ENCODE data around the gene FAM193B. TPM values are rescaled to one million over a fixed set of nuclear protein-coding genes. Genes with fewer than 3 reads are reported as not detected.

FAM193B gene
- total and polyA plus RNA-seq, 2 of the 13 experiments (the other 11 are each of a cell fraction or from before 2014, with no cell fraction given), result 21.2 to 40.9 TPM

DNA sequence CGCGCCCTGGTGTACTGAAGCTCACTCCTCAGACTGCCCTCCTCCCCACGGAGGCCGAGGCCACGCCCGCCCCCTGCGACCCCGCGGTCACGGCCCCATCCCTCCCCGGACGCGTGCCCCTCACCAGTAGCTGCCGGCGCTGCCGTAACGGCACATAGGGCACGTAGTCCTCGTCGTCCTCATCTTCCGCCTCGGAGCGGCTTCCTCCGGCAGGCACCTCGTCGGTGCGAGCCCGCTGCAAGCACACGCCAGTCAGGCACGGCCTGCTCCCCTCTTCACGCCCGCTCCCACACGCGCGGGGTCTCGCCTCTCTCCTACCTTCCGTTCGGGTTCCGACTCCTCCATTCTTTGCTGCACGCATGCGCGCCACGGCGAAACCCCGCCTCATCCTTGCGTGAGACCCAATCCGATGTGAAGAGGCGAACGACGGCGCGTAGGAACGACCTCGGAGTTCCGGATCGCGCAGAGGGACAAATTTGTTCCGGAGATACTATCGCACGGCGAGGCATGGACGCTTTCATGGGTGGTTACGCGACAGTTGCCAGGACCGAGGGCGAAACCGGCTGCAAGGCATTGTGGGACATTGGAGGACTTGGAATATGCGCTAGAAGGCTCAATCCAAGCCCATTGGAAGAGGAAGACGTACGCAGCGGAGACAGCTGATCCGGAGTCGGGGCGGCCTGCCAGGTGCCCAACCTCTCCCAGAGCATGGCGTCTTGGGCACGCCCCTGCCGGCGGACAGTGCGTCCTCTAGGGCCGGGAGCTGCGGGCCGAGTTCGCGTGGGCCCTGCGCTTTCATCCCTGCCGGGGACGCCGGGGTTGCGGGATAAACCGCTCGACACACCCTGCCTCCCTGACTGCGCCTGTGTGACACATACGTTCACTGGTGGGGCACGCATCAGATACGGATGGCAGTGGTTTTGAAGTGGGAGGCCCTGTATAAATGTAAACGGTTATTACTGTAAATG, 37.5 kb downstream of the FAM193B start, which contains the start of gene DDX41 (continued):
- TF ChIP-seq ZNF501 (CRISPR knock-in tag; IDR thresholded peaks at IDR 0.05), result peak; percentile 72
- TF ChIP-seq, protein P1, sequence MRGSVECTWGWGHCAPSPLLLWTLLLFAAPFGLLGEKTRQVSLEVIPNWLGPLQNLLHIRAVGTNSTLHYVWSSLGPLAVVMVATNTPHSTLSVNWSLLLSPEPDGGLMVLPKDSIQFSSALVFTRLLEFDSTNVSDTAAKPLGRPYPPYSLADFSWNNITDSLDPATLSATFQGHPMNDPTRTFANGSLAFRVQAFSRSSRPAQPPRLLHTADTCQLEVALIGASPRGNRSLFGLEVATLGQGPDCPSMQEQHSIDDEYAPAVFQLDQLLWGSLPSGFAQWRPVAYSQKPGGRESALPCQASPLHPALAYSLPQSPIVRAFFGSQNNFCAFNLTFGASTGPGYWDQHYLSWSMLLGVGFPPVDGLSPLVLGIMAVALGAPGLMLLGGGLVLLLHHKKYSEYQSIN (CRISPR knock-in tag; IDR thresholded peaks at IDR 0.05; ENCODE audit: borderline replicate concordance), result no peak
- no peak for TF ChIP-seq TCF7L2 (IDR thresholded peaks at IDR 0.05; ENCODE audit: low read depth, low read length)
- TF ChIP-seq ZNF101 (CRISPR knock-in tag; IDR thresholded peaks at IDR 0.05; ENCODE audit: borderline replicate concordance, low read depth), result 0 out of 2 replicates have a peak, but pooled peaks have one; percentile 22
- TF ChIP-seq, protein P2, sequence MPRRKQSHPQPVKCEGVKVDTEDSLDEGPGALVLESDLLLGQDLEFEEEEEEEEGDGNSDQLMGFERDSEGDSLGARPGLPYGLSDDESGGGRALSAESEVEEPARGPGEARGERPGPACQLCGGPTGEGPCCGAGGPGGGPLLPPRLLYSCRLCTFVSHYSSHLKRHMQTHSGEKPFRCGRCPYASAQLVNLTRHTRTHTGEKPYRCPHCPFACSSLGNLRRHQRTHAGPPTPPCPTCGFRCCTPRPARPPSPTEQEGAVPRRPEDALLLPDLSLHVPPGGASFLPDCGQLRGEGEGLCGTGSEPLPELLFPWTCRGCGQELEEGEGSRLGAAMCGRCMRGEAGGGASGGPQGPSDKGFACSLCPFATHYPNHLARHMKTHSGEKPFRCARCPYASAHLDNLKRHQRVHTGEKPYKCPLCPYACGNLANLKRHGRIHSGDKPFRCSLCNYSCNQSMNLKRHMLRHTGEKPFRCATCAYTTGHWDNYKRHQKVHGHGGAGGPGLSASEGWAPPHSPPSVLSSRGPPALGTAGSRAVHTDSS (CRISPR knock-in tag; conservative IDR thresholded peaks at IDR 0.05), result peak; percentile 79; the same call in 1 of the 2 replicates
- TF ChIP-seq ZNF253 (CRISPR knock-in tag; IDR thresholded peaks at IDR 0.05; ENCODE audit: borderline replicate concordance), result peak; percentile 30; the same call in 1 of the 2 replicates
- TF ChIP-seq, protein P3, sequence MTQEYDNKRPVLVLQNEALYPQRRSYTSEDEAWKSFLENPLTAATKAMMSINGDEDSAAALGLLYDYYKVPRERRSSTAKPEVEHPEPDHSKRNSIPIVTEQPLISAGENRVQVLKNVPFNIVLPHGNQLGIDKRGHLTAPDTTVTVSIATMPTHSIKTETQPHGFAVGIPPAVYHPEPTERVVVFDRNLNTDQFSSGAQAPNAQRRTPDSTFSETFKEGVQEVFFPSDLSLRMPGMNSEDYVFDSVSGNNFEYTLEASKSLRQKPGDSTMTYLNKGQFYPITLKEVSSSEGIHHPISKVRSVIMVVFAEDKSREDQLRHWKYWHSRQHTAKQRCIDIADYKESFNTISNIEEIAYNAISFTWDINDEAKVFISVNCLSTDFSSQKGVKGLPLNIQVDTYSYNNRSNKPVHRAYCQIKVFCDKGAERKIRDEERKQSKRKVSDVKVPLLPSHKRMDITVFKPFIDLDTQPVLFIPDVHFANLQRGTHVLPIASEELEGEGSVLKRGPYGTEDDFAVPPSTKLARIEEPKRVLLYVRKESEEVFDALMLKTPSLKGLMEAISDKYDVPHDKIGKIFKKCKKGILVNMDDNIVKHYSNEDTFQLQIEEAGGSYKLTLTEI (CRISPR knock-in tag; conservative IDR thresholded peaks at IDR 0.05), result no peak
- TF ChIP-seq, protein P4, sequence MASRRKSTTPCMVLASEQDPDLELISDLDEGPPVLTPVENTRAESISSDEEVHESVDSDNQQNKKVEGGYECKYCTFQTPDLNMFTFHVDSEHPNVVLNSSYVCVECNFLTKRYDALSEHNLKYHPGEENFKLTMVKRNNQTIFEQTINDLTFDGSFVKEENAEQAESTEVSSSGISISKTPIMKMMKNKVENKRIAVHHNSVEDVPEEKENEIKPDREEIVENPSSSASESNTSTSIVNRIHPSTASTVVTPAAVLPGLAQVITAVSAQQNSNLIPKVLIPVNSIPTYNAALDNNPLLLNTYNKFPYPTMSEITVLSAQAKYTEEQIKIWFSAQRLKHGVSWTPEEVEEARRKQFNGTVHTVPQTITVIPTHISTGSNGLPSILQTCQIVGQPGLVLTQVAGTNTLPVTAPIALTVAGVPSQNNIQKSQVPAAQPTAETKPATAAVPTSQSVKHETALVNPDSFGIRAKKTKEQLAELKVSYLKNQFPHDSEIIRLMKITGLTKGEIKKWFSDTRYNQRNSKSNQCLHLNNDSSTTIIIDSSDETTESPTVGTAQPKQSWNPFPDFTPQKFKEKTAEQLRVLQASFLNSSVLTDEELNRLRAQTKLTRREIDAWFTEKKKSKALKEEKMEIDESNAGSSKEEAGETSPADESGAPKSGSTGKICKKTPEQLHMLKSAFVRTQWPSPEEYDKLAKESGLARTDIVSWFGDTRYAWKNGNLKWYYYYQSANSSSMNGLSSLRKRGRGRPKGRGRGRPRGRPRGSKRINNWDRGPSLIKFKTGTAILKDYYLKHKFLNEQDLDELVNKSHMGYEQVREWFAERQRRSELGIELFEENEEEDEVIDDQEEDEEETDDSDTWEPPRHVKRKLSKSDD (CRISPR knock-in tag; IDR thresholded peaks at IDR 0.05; ENCODE audit: low read depth), result peak; percentile 90
- TF ChIP-seq, protein P5, sequence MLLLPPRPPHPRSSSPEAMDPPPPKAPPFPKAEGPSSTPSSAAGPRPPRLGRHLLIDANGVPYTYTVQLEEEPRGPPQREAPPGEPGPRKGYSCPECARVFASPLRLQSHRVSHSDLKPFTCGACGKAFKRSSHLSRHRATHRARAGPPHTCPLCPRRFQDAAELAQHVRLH (CRISPR knock-in tag; IDR thresholded peaks at IDR 0.05; ENCODE audit: borderline replicate concordance, low read depth), result peak; percentile 97; the same call in 1 of the 2 replicates
- TF ChIP-seq RXRA (CRISPR knock-in tag; IDR thresholded peaks at IDR 0.05), result peak; percentile 83
- no peak; the same call in 1 of the 2 replicates for TF ChIP-seq PAX8 (CRISPR knock-in tag; IDR thresholded peaks at IDR 0.05; ENCODE audit: borderline replicate concordance)
- peak; percentile 99 for TF ChIP-seq KAT8 (CRISPR knock-in tag; IDR thresholded peaks at IDR 0.05)
- TF ChIP-seq, protein P6, sequence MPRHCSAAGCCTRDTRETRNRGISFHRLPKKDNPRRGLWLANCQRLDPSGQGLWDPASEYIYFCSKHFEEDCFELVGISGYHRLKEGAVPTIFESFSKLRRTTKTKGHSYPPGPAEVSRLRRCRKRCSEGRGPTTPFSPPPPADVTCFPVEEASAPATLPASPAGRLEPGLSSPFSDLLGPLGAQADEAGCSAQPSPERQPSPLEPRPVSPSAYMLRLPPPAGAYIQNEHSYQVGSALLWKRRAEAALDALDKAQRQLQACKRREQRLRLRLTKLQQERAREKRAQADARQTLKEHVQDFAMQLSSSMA (CRISPR knock-in tag; IDR thresholded peaks at IDR 0.05), result peak; percentile 56; the same call in 1 of the 2 replicates
- 0 out of 2 replicates have a peak, but pooled peaks have one; percentile 55 for TF ChIP-seq ZNF33B (CRISPR knock-in tag; IDR thresholded peaks at IDR 0.05)
- TF ChIP-seq ZFP1 (CRISPR knock-in tag; IDR thresholded peaks at IDR 0.05), result no peak; the same call in 1 of the 2 replicates
- TF ChIP-seq ZNF20 (CRISPR knock-in tag; IDR thresholded peaks at IDR 0.05), result no peak
- no peak for TF ChIP-seq U2AF1 (optimal IDR thresholded peaks at IDR 0.05; ENCODE audit: low read depth, low read length)
- no peak for TF ChIP-seq TBL1XR1 (IDR thresholded peaks at IDR 0.05; ENCODE audit: borderline replicate concordance, low read length, partially characterized antibody)
